Ureter (tissue), 1 donor: Measurements from ENCODE around the gene ELP1. TPM values are rescaled to one million over a fixed set of nuclear protein-coding genes. Genes with fewer than 3 reads are reported as not detected.
A peak's percentile ranks its signal among the peaks of the same experiment; 100 is the strongest.
"Not testable (repeated sequence)": the region's sequence is repeated elsewhere in the genome, so short reads cannot be mapped to it uniquely, and the experiment has no call there.

Source experiments
- DNase-seq: peaks from one replicate; pipeline ENCODE4 v3.0.0-alpha.2; 2020; ENCODE audit warnings: low spot score
- total RNA-seq: library from RNA; stranded (reverse); gene quantifications from one replicate; pipeline ENCODE4 v1.2.4, GENCODE V29; 2023
- donor health status: DM: yes; HTN: yes; CAD: no.

Gene ELP1
- 24.2 TPM for total RNA-seq

- DNase-seq: peak; percentile 93
Measured at GRCh38 chr9:108933718-108934322, at the start of gene ELP1. ELP1 (minus strand) TSS chr9:108934124; CDS start chr9:108931146, 2,978 bp downstream.

- no peak for DNase-seq
Measured at GRCh38 chr9:108980893-108981292, 47.0 kb upstream of the ELP1 start.

- no peak for DNase-seq
Measured at GRCh38 chr9:108978205-108978604, 44.3 kb upstream of the ELP1 start.

GRCh38 chr9:108973895-108974294, 40.0 kb upstream of the ELP1 start:
- no peak for DNase-seq

GRCh38 chr9:108972626-108973209, 38.8 kb upstream of the ELP1 start:
- no peak for DNase-seq

GRCh38 chr9:108972186-108972585, 38.3 kb upstream of the ELP1 start:
- no peak for DNase-seq

- DNase-seq: not testable (repeated sequence)
Measured at GRCh38 chr9:108971392-108971791, 37.5 kb upstream of the ELP1 start.

GRCh38 chr9:108967916-108968315, 34.0 kb upstream of the ELP1 start:
- no peak for DNase-seq

GRCh38 chr9:108963459-108964143, 29.7 kb upstream of the ELP1 start:
- peak; percentile 46 for DNase-seq

- DNase-seq: no peak
Measured at GRCh38 chr9:108961151-108961550, 27.2 kb upstream of the ELP1 start.

GRCh38 chr9:108960331-108960730, 26.4 kb upstream of the ELP1 start:
- DNase-seq: no peak

- DNase-seq: no peak
Measured at GRCh38 chr9:108956631-108957026, 22.7 kb upstream of the ELP1 start.

GRCh38 chr9:108956022-108956630, 22.2 kb upstream of the ELP1 start:
- no peak for DNase-seq

GRCh38 chr9:108953983-108954574, 20.2 kb upstream of the ELP1 start:
- DNase-seq: no peak

GRCh38 chr9:108951578-108951977, 17.7 kb upstream of the ELP1 start:
- no peak for DNase-seq

- DNase-seq: no peak
Measured at GRCh38 chr9:108950168-108950567, 16.2 kb upstream of the ELP1 start.

GRCh38 chr9:108939975-108940374, 6.1 kb upstream of the ELP1 start:
- DNase-seq: no peak

GRCh38 chr9:108937561-108938305, 3.8 kb upstream of the ELP1 start:
- DNase-seq: no peak

GRCh38 chr9:108934323-108934893, 484 bp upstream of the ELP1 start, which contains the start of gene ABITRAM:
ABITRAM (plus strand) TSS chr9:108934400; CDS start chr9:108934487, 87 bp downstream.
- peak; percentile 74 for DNase-seq

GRCh38 chr9:108933231-108933717, 650 bp downstream of the ELP1 start:
- DNase-seq: peak; percentile 42

GRCh38 chr9:108928386-108928785, 5.5 kb downstream of the ELP1 start:
- no peak for DNase-seq
